Stimulated activated memory B cell treated with anti-CD40 and anti-IgM and Interleukin-4, amounts not matched to agents 10 μg/mL and 1 μg/mL and 100 μg/mL, for 72 hours (primary cell): ENCODE data around the gene CST6.
"Not testable (repeated sequence)": the region's sequence is repeated elsewhere in the genome, so short reads cannot be mapped to it uniquely, and the experiment has no call there.

Experiments used
- ATAC-seq: fragments of 150-1000 bp; cut with Tn5 transposase; 2 replicates; pipeline ENCODE4 v1.10.0; 2021
- H3K27ac Mint-ChIP-seq: one replicate; pipeline ENCODE4 v1.8.0; 2022; ENCODE audit warnings: mild to moderate bottlenecking, mixed read lengths
- H3K27me3 Mint-ChIP-seq: one replicate; pipeline ENCODE4 v1.8.0; 2022; ENCODE audit warnings: mixed read lengths
- H3K36me3 Mint-ChIP-seq: one replicate; pipeline ENCODE4 v1.8.0; 2022; ENCODE audit warnings: mixed read lengths
- H3K4me1 Mint-ChIP-seq: one replicate; pipeline ENCODE4 v1.8.0; 2022; ENCODE audit warnings: mixed read lengths
- H3K4me3 Mint-ChIP-seq: one replicate; pipeline ENCODE4 v1.8.0; 2022; ENCODE audit warnings: mild to moderate bottlenecking, moderate library complexity, mixed read lengths
- H3K9me3 Mint-ChIP-seq: one replicate; pipeline ENCODE4 v1.8.0; 2022; ENCODE audit warnings: mixed read lengths

Gene CST6

GRCh38 chr11:66017321-66017720 lies 5.5 kb downstream of the CST6 start:
- peaks cover 2% of the 10 kb centered on the region for H3K27me3 Mint-ChIP-seq
- peaks cover 12% of the 10 kb centered on the region for H3K4me1 Mint-ChIP-seq
- H3K9me3 Mint-ChIP-seq, result no peaks in the 10 kb centered on the region
- no peak overlapping the region for H3K27ac Mint-ChIP-seq
- no peak for ATAC-seq
- H3K4me3 Mint-ChIP-seq, result no peak overlapping the region
- H3K36me3 Mint-ChIP-seq, result no peaks in the 10 kb centered on the region

GRCh38 chr11:66020212-66020611 lies 8.4 kb downstream of the CST6 start:
- H3K27me3 Mint-ChIP-seq, result peaks cover 10% of the 10 kb centered on the region
- no peak overlapping the region for H3K4me3 Mint-ChIP-seq
- H3K9me3 Mint-ChIP-seq, result no peaks in the 10 kb centered on the region
- no peak overlapping the region for H3K27ac Mint-ChIP-seq
- H3K4me1 Mint-ChIP-seq, result peaks cover 17% of the 10 kb centered on the region
- H3K36me3 Mint-ChIP-seq, result no peaks in the 10 kb centered on the region
- ATAC-seq, result no peak

GRCh38 chr11:66020618-66021357 lies 9.0 kb downstream of the CST6 start:
- H3K9me3 Mint-ChIP-seq, result no peaks in the 10 kb centered on the region
- ATAC-seq, result no peak
- H3K4me1 Mint-ChIP-seq, result peaks cover 17% of the 10 kb centered on the region
- H3K27ac Mint-ChIP-seq, result no peak overlapping the region
- no peaks in the 10 kb centered on the region for H3K36me3 Mint-ChIP-seq
- H3K4me3 Mint-ChIP-seq, result no peak overlapping the region
- H3K27me3 Mint-ChIP-seq, result peaks cover 15% of the 10 kb centered on the region

GRCh38 chr11:66022401-66023185 lies 10.8 kb downstream of the CST6 start:
- no peaks in the 10 kb centered on the region for H3K36me3 Mint-ChIP-seq
- peak overlapping the region; percentile 35 for H3K4me3 Mint-ChIP-seq
- H3K9me3 Mint-ChIP-seq, result no peaks in the 10 kb centered on the region
- peak overlapping the region; percentile 18 for H3K27ac Mint-ChIP-seq
- H3K4me1 Mint-ChIP-seq, result peaks cover 17% of the 10 kb centered on the region
- ATAC-seq, result peak; percentile 77
- H3K27me3 Mint-ChIP-seq, result peaks cover 20% of the 10 kb centered on the region

GRCh38 chr11:66023186-66023440 lies 11.3 kb downstream of the CST6 start:
- H3K27me3 Mint-ChIP-seq, result peaks cover 20% of the 10 kb centered on the region
- H3K4me1 Mint-ChIP-seq, result peaks cover 17% of the 10 kb centered on the region

GRCh38 chr11:66026017-66026529 lies 14.3 kb downstream of the CST6 start, which contains the start of gene CATSPER1:
CATSPER1 (minus strand) TSS chr11:66026479; CDS start chr11:66026379, 100 bp downstream.
- Mint-ChIP-seq H3K9me3 (no peaks in the 10 kb centered on the region), H3K4me3 (no peak within 1 kb of the TSS), H3K4me1 (peaks cover 9% of the 10 kb centered on the region), H3K27me3 (peaks cover 20% of the 10 kb centered on the region), H3K36me3 (no peaks in the 10 kb centered on the region), H3K27ac (no peak within 1 kb of the TSS)
- ATAC-seq, result no peak

More at GRCh38 chr11:66023186-66023440, 11.3 kb downstream of the CST6 start:
- not testable (repeated sequence) for H3K27ac Mint-ChIP-seq, H3K36me3 Mint-ChIP-seq, H3K9me3 Mint-ChIP-seq, ATAC-seq, H3K4me3 Mint-ChIP-seq

- Mint-ChIP-seq H3K27me3 (no peaks in the 10 kb centered on the region), H3K9me3 (no peaks in the 10 kb centered on the region), H3K4me3 (no peak overlapping the region), H3K27ac (no peak overlapping the region), H3K4me1 (no peaks in the 10 kb centered on the region), H3K36me3 (no peaks in the 10 kb centered on the region)
- ATAC-seq, result no peak
Measured at GRCh38 chr11:66032957-66033735, 21.3 kb downstream of the CST6 start.

GRCh38 chr11:66035653-66036333 lies 24.0 kb downstream of the CST6 start:
- H3K27me3 Mint-ChIP-seq, result no peaks in the 10 kb centered on the region
- H3K36me3 Mint-ChIP-seq, result no peaks in the 10 kb centered on the region
- no peaks in the 10 kb centered on the region for H3K4me1 Mint-ChIP-seq
- H3K4me3 Mint-ChIP-seq, result no peak overlapping the region
- no peak overlapping the region for H3K27ac Mint-ChIP-seq
- ATAC-seq, result no peak
- H3K9me3 Mint-ChIP-seq, result no peaks in the 10 kb centered on the region

- no peak for ATAC-seq
- no peaks in the 10 kb centered on the region for H3K9me3 Mint-ChIP-seq
- no peaks in the 10 kb centered on the region for H3K27me3 Mint-ChIP-seq
- no peak overlapping the region for H3K4me3 Mint-ChIP-seq
- H3K4me1 Mint-ChIP-seq, result no peaks in the 10 kb centered on the region
- H3K36me3 Mint-ChIP-seq, result no peaks in the 10 kb centered on the region
- H3K27ac Mint-ChIP-seq, result no peak overlapping the region
Measured at GRCh38 chr11:66036334-66036710, 24.5 kb downstream of the CST6 start.

- Mint-ChIP-seq H3K27me3 (no peaks in the 10 kb centered on the region), H3K36me3 (no peaks in the 10 kb centered on the region), H3K27ac (no peak overlapping the region), H3K4me3 (no peak overlapping the region), H3K9me3 (no peaks in the 10 kb centered on the region), H3K4me1 (no peaks in the 10 kb centered on the region)
- no peak for ATAC-seq
Measured at GRCh38 chr11:66037327-66037726, 25.5 kb downstream of the CST6 start.

GRCh38 chr11:66039765-66040164 lies 28.0 kb downstream of the CST6 start:
- no peak for ATAC-seq
- H3K27ac Mint-ChIP-seq, result no peak overlapping the region
- no peaks in the 10 kb centered on the region for H3K27me3 Mint-ChIP-seq

GRCh38 chr11:66042227-66042995 lies 30.6 kb downstream of the CST6 start:
- Mint-ChIP-seq H3K4me1 (peaks cover 17% of the 10 kb centered on the region), H3K36me3 (no peaks in the 10 kb centered on the region), H3K27me3 (no peaks in the 10 kb centered on the region), H3K9me3 (no peaks in the 10 kb centered on the region), H3K4me3 (no peak overlapping the region), H3K27ac (no peak overlapping the region)
- ATAC-seq, result no peak

More at GRCh38 chr11:66039765-66040164, 28.0 kb downstream of the CST6 start:
- Mint-ChIP-seq H3K4me1 (peaks cover 4% of the 10 kb centered on the region), H3K9me3 (no peaks in the 10 kb centered on the region), H3K36me3 (no peaks in the 10 kb centered on the region), H3K4me3 (no peak overlapping the region)

GRCh38 chr11:66042996-66043906 lies 31.4 kb downstream of the CST6 start:
- peaks cover 17% of the 10 kb centered on the region for H3K4me1 Mint-ChIP-seq
- H3K27me3 Mint-ChIP-seq, result peaks cover 1% of the 10 kb centered on the region
- H3K36me3 Mint-ChIP-seq, result no peaks in the 10 kb centered on the region
- H3K27ac Mint-ChIP-seq, result no peak overlapping the region
- no peak for ATAC-seq
- no peaks in the 10 kb centered on the region for H3K9me3 Mint-ChIP-seq
- no peak overlapping the region for H3K4me3 Mint-ChIP-seq
